VCaP (cell line): Measurements from ENCODE around the gene CHRM5.
"Not testable (repeated sequence)": the region's sequence is repeated elsewhere in the genome, so short reads cannot be mapped to it uniquely, and the experiment has no call there.

Source experiments
- H3K27ac ChIP-seq: fragments of 450-650 bp; 2 replicates; pipeline ENCODE4 v1.5.1; 2017
- TF ChIP-seq, protein P1 (sequence below): fragments of 450-650 bp; conservative IDR thresholded peaks from 2 replicates; pipeline ENCODE4 v1.5.1; 2017; ENCODE audit warnings: mild to moderate bottlenecking, moderate library complexity

The CHRM5 gene

DNA sequence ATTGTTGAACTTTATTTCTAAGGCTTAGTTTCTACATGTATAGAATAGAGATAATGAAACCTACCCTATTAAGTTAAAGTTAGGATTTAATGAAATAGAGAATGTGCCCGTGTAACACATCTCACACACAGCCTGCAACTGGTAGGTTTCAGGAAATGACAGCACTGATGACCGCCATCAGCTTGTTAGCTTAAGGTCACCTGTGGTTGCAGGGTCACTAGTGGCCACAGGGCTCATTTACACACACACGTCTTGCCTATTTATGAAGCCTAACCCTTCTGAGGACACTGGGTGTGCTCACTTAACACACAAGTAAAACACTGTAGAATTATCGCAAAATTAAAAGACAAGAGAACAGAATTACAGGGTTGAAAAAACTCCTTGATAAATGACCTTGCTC lies 20.1 kb downstream of the CHRM5 start:
- TF ChIP-seq, protein P1, sequence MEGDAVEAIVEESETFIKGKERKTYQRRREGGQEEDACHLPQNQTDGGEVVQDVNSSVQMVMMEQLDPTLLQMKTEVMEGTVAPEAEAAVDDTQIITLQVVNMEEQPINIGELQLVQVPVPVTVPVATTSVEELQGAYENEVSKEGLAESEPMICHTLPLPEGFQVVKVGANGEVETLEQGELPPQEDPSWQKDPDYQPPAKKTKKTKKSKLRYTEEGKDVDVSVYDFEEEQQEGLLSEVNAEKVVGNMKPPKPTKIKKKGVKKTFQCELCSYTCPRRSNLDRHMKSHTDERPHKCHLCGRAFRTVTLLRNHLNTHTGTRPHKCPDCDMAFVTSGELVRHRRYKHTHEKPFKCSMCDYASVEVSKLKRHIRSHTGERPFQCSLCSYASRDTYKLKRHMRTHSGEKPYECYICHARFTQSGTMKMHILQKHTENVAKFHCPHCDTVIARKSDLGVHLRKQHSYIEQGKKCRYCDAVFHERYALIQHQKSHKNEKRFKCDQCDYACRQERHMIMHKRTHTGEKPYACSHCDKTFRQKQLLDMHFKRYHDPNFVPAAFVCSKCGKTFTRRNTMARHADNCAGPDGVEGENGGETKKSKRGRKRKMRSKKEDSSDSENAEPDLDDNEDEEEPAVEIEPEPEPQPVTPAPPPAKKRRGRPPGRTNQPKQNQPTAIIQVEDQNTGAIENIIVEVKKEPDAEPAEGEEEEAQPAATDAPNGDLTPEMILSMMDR: no peak
- no peak overlapping the region for H3K27ac ChIP-seq

DNA sequence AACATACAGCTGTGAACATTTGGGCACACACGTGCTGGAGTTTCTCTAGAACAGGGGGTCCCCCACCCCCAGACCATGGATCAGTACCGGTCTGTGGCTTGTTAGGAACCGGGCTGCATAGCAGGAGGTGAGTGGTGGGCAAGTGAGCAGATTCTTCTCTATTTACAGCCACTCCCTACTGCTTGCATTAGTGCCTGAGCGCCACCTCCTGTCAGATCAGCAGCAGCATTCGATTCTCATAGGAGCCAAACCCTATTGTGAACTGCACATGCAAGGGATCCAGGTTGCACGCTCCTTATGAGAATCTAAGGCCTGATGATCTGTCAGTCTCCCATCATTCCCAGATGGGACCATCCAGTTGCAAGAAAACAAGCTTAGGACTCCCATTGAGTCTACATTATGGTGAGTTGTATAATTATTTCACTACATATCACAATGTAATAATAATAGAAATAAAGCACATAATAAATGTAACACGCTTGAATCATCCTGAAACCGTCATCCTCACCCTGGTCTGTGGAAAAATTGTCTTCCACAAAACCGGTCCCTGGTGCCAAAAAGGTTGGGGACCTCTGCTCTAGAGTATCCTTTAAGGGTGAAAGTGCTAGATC lies 25.8 kb downstream of the CHRM5 start:
- TF ChIP-seq, protein P1: peak; percentile 80
- H3K27ac ChIP-seq: no peak overlapping the region

DNA sequence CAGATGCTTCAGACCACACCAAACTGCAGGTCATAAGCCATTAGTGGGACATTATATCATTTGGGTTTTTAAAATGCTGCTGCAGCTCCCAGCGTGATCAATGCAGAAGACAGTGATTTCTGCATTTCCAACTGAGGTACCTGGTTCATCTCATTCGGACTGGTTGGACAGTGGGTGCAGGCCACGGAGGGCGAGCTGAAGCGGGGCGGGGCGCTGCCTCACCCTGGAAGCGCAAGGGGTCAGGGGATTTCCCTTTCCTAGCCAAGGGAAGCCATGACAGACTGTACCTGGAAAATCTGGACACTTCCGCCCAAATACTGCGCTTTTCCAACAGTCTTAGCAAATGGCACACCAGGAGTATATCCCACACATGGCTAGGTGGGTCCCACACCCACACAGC lies 27.4 kb downstream of the CHRM5 start:
- not testable (repeated sequence) for H3K27ac ChIP-seq

DNA sequence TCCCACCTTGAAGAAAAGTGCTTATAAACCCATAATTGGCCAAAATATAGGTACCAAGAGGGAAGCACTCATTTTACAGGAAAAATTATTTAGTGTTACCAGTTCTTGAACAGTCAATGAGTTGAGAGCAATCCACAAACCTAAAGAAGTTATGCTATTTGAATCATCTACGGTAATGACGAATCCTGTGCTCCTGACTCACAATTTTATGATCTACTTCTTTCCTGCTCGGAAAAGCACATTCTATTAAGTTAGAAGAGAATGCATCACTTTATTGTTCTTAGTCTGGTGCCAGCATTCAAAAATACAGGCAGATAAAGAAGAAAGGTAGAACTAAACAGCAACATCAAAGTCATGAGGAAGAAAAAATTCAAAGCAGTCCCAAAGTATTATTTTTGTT lies 33.2 kb downstream of the CHRM5 start:
- TF ChIP-seq, protein P1: no peak
- peak overlapping the region; percentile 20; the same call in 1 of the 2 replicates for H3K27ac ChIP-seq

DNA sequence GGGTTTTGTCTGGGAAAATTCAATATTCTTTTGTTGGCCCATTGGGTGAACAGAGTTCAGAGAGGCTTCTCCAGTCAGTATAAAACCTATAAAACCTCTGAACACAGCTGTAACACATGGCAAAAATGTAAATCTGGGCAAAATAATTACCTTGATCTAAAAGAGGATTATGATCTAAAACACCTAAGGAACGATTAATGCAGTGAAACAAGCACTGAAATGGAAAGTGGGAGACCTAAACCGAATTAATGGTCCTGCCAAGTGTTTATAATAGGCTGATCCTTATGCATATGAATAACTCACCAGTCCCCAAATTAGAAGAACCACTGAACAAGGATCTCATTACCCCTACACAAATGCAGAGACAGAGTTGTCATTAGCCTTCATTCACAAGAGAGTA lies 38.1 kb downstream of the CHRM5 start:
- no peak overlapping the region for H3K27ac ChIP-seq
- TF ChIP-seq, protein P1: no peak

DNA sequence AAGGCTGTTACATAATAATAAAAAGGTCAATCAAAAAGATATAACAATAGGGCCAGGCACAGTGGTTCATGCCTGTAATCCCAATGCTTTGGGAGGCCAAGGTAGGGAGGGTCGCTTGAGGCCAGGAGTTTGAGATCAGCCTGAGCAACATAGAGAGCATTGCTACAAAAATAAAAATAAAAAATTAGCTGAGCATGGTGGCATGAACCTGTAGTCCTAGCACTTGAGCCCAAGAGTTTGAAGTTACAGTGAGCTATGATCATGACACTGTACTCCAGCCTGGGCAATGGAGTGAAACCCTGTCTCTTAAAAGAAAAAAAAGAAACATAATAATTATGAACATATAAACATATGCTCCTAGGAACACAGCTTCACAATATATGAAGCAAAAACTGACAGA lies 41.4 kb downstream of the CHRM5 start:
- H3K27ac ChIP-seq: no peak overlapping the region
- TF ChIP-seq, protein P1: no peak

DNA sequence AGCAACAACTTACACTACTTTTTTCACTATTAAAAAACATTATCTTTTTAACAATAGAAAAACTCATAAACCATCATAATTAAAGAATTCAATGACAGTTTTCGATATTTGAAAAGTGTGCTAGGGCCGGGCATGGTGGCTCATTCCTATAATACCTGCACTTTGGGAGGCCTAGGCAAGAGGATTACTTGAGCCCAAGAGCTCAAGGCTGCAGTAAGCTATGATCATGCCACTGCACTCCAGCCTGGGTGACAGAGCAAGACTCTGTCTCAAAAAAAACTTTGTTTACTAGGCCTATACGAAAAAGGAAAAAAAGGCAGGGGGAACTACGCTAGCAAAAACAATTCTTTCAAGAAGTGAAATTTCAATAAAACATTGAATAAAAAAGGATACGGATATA lies 42.6 kb downstream of the CHRM5 start:
- H3K27ac ChIP-seq: no peak overlapping the region
- TF ChIP-seq, protein P1: no peak

DNA sequence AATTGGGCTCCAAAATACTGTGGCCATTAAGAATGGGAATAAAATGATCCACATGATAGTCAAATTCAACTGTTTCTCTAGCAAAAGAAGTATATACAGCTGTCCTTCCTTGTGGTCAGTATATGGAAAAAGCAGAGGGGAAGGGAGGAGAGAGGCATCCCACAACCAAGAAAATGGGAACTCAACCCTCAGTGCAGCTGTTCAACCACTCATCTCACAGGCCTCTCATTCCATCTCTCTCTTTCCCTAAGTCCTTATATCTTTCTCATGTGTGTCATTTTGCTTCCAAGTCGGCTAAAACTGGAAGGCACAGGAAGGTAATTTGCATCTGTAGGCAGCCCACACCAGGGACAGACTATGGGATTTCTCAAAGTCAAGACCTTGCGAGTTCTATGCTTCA lies 43.2 kb downstream of the CHRM5 start:
- H3K27ac ChIP-seq: no peak overlapping the region
- TF ChIP-seq, protein P1: no peak
